HCT116 (cell line): ENCODE measurements around the gene C20orf204. TPM values are rescaled to one million over a fixed set of nuclear protein-coding genes. Genes with fewer than 3 reads are reported as not detected.

Experiments
- ATAC-seq: fragments of 200-7000 bp; cut with Tn5 transposase; 2 replicates; pipeline ENCODE4 v1.9.1; 2020; ENCODE audit warnings: mild to moderate bottlenecking, moderate library complexity
- BruUV-seq: library from RNA; stranded (reverse); fragments of 400-500 nt; replicated peaks from 2 replicates; lab custom pipeline; 2021; lab: Mats Ljungman, UMichigan
- CTCF ChIA-PET: fragments of 300-600 bp; sonication (Branson Sonifier 250); formaldehyde crosslinking; loops from one replicate; lab custom pipeline; 2021; ENCODE audit warnings: antibody characterized with exemption; lab: Charles Lee
- POLR2A ChIA-PET: fragments of 300-600, 350-600 bp; sonication (Branson Sonifier 250); formaldehyde crosslinking; loops from one replicate; lab custom pipeline; 2021; ENCODE audit warnings: antibody characterized with exemption; lab: Charles Lee
- RAD21 ChIA-PET, 2 experiments: fragments of 300-600 bp; sonication (Branson Sonifier 250); formaldehyde crosslinking; loops; one replicate each; lab custom pipeline; 2023; ENCODE audit warnings: low total read pairs in 2 of 2; ENCODE audit not compliant: uncharacterized antibody in 2 of 2, unreplicated experiment in 2 of 2, low non-redundant PET in 1 of 2; lab: Charles Lee
- DNase-seq: peaks from one replicate; pipeline ENCODE4 v3.0.0-alpha.2; 2010; ENCODE audit warnings: low read depth, low spot score
- H2AFZ ChIP-seq: fragments of 200-600 bp; shearing (Covaris generic), sonication (generic); 2 replicates; pipeline ENCODE4 v1.6.1; 2017; ENCODE audit warnings: low read depth, mixed run types, mixed read lengths, antibody characterized with exemption, low read length; ENCODE audit not compliant: poor library complexity, severe bottlenecking
- H3K27ac ChIP-seq: 2 replicates; pipeline ENCODE4 v1.5.1; 2012; ENCODE audit warnings: low read depth, low read length
- H3K27me3 ChIP-seq: fragments of 200-600 bp; sonication (generic); 2 replicates; pipeline ENCODE4 v1.6.1; 2016; ENCODE audit warnings: mixed run types, low read length, mixed read lengths; ENCODE audit not compliant: insufficient read depth
- H3K36me3 ChIP-seq, 2 experiments: fragments of 200-500 bp in 1 of 2; fragments of 200-600 bp in 1 of 2; sonication (Bioruptor generic) in 1 of 2; sonication (generic) in 1 of 2; 2 replicates each; pipeline versions ENCODE4 v1.5.1 to v1.6.1; 2014 to 2016; ENCODE audit warnings: low read length in 2 of 2, inconsistent platforms in 1 of 2, mixed read lengths in 1 of 2, mixed run types in 1 of 2; ENCODE audit not compliant: insufficient read depth in 2 of 2, control insufficient read depth in 1 of 2
- H3K4me1 ChIP-seq, 2 experiments: fragments of 200-600 bp in 1 of 2; sonication (generic) in 1 of 2; 2 replicates each; pipeline versions ENCODE4 v1.5.1 to v1.6.1; 2012 to 2017; ENCODE audit warnings: low read length in 2 of 2, inconsistent platforms in 1 of 2, mild to moderate bottlenecking in 1 of 2, mixed read lengths in 1 of 2, mixed run types in 1 of 2, moderate library complexity in 1 of 2; ENCODE audit not compliant: insufficient read depth in 2 of 2, control insufficient read depth in 1 of 2
- H3K4me2 ChIP-seq: fragments of 200-600 bp; sonication (generic); 2 replicates; pipeline ENCODE4 v1.6.1; 2017; ENCODE audit warnings: mixed run types, low read length, mixed read lengths
- H3K4me3 ChIP-seq, 2 experiments: fragments of 200-600 bp in 1 of 2; sonication (generic) in 1 of 2; replicated peaks in 1 of 2; 2 replicates each; pipeline ENCODE4 v1.5.1; 2011 to 2016; ENCODE audit warnings: low read length in 2 of 2, control low read depth in 1 of 2, low read depth in 1 of 2, mild to moderate bottlenecking in 1 of 2, mixed read lengths in 1 of 2, mixed run types in 1 of 2
- H3K79me2 ChIP-seq: fragments of 200-600 bp; sonication (generic); 2 replicates; pipeline ENCODE4 v1.6.1; 2017; ENCODE audit warnings: mild to moderate bottlenecking, mixed run types, low read length, moderate library complexity, mixed read lengths; ENCODE audit not compliant: insufficient read depth
- H3K9ac ChIP-seq: fragments of 200-600 bp; sonication (generic); 2 replicates; pipeline ENCODE4 v1.6.1; 2016; ENCODE audit warnings: low read length, mixed read lengths
- H3K9me2 ChIP-seq: fragments of 200-600 bp; sonication (generic), shearing (Covaris generic); 2 replicates; pipeline ENCODE4 v1.6.1; 2017; ENCODE audit warnings: mixed run types, mild to moderate bottlenecking, moderate library complexity; ENCODE audit not compliant: insufficient read depth
- H3K9me3 ChIP-seq, 2 experiments: fragments of 200-500 bp in 1 of 2; fragments of 200-600 bp in 1 of 2; sonication (Bioruptor generic) in 1 of 2; sonication (generic) in 1 of 2; 2 replicates each; pipeline ENCODE4 v1.6.1; 2014 to 2017; ENCODE audit warnings: low read length in 2 of 2, mixed read lengths in 2 of 2, inconsistent platforms in 1 of 2, low read depth in 1 of 2, mild to moderate bottlenecking in 1 of 2, mixed run types in 1 of 2, moderate library complexity in 1 of 2; ENCODE audit not compliant: control insufficient read depth in 1 of 2, insufficient read depth in 1 of 2
- H4K20me1 ChIP-seq: fragments of 200-600 bp; sonication (generic), shearing (Covaris generic); 2 replicates; pipeline ENCODE4 v1.6.1; 2017; ENCODE audit warnings: mixed run types, mild to moderate bottlenecking, moderate library complexity; ENCODE audit not compliant: insufficient read depth
- CBX3 ChIP-seq: IDR thresholded peaks from 2 replicates; pipeline ENCODE4 v1.6.1; 2012; ENCODE audit warnings: low read depth
- FOSL1 ChIP-seq: IDR thresholded peaks from 2 replicates; pipeline ENCODE4 v1.6.1; 2012; ENCODE audit warnings: low read depth
- JUND ChIP-seq: IDR thresholded peaks from 2 replicates; pipeline ENCODE4 v1.6.1; 2012
- POLR2A ChIP-seq: IDR thresholded peaks from 2 replicates; pipeline ENCODE4 v1.7.0; 2011; ENCODE audit warnings: borderline replicate concordance; ENCODE audit not compliant: insufficient read depth, insufficient read length; ENCODE audit errors: extremely low read depth
- POLR2AphosphoS5 ChIP-seq: IDR thresholded peaks from 2 replicates; pipeline ENCODE4 v1.6.1; 2011; ENCODE audit warnings: mild to moderate bottlenecking, low read depth, low read length, moderate library complexity
- SIN3A ChIP-seq: IDR thresholded peaks from 2 replicates; pipeline ENCODE4 v1.6.1; 2012; ENCODE audit warnings: low read depth
- TCF7L2 ChIP-seq: IDR thresholded peaks from 2 replicates; pipeline ENCODE4 v1.7.0; 2011; ENCODE audit warnings: borderline replicate concordance, inconsistent platforms; ENCODE audit not compliant: insufficient read depth, insufficient read length; ENCODE audit errors: extremely low read depth
- ZBTB33 ChIP-seq: IDR thresholded peaks from 2 replicates; pipeline ENCODE4 v1.6.1; 2011; ENCODE audit warnings: mild to moderate bottlenecking, low read length, moderate library complexity; ENCODE audit not compliant: insufficient replicate concordance; ENCODE audit errors: extremely low read depth
- intact Hi-C: fragments of 100-400 bp; cut with micrococcal nuclease; formaldehyde crosslinking; loops from 2 replicates; pipeline ENCODE4 v1.10.0; 2022
- total RNA-seq: library from RNA; stranded (reverse); gene quantifications from one replicate; pipeline ENCODE4 v1.2.1, GENCODE V29; 2021; ENCODE audit not compliant: unreplicated experiment
- TF ChIP-seq, protein P1 (sequence below), 3 experiments: fragments of 200-600 bp in 1 of 3; sonication (generic) in 1 of 3; IDR thresholded peaks in 2 of 3; conservative IDR thresholded peaks in 1 of 3; 2 replicates each; pipeline ENCODE4 v1.5.1; 2012 to 2017; ENCODE audit warnings: low read depth in 2 of 3, low read length in 2 of 3, antibody characterized with exemption in 1 of 3, borderline replicate concordance in 1 of 3, control low read depth in 1 of 3, mild to moderate bottlenecking in 1 of 3, mixed read lengths in 1 of 3, mixed run types in 1 of 3, moderate library complexity in 1 of 3; ENCODE audit not compliant: insufficient read depth in 1 of 3

The C20orf204 gene
- total RNA-seq, 1 experiment from 2014 or later = 2.5 TPM

DNA sequence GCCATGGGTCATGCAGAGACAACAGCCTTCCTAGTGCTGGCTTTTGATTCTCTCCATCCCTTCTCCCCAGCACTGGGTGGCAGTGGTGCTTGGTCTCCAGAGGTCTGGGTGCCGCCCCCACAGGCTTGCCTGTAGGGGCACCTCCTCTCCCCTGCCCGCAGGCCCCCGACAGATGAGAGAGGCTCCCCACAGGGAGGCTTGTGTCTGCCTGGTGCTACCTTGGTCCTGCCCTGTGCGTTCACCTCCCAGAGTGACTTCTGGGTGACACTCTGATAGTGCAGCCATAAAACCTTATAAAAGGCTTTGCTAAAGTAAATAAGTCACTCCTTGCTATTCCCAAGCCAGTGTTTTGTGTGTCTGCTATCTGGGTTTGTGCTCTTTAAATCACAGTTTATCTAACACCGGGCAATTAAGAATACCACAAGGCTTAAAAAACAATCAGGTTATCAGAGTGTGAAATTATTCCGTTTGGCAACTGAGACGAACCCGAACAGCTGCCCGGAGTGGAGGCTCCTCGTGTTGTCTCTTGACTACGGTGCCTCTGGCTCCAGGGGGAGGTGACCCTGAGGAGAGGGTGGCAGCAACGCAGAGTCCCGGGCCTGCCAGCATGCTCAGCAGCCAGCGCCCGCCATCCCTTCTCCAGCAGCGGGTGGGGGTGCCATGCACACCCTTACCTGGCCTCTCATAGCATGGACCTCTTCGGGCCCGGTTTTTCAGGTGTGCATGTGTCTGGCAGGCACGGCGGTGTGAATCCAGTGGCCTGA, 5.4 kb upstream of the C20orf204 start:
- no peak overlapping the region for H3K9ac ChIP-seq
- ChIA-PET POLR2A (no interaction called here), RAD21 (no interaction called here), CTCF (no interaction called here)
- H3K27me3 ChIP-seq = no peaks in the 10 kb centered on the region
- ATAC-seq (no peak), DNase-seq (no peak)
- peaks cover 9 to 13% of the 10 kb centered on the region in 2 experiments; a peak in 3 of 4 replicates for H3K36me3 ChIP-seq
- intact Hi-C loops = no loop called here
- TF ChIP-seq TCF7L2 (no peak), JUND (no peak), CBX3 (no peak), POLR2AphosphoS5 (no peak), FOSL1 (no peak), ZBTB33 (no peak), POLR2A (no peak), SIN3A (no peak)
- TF ChIP-seq, protein P1, sequence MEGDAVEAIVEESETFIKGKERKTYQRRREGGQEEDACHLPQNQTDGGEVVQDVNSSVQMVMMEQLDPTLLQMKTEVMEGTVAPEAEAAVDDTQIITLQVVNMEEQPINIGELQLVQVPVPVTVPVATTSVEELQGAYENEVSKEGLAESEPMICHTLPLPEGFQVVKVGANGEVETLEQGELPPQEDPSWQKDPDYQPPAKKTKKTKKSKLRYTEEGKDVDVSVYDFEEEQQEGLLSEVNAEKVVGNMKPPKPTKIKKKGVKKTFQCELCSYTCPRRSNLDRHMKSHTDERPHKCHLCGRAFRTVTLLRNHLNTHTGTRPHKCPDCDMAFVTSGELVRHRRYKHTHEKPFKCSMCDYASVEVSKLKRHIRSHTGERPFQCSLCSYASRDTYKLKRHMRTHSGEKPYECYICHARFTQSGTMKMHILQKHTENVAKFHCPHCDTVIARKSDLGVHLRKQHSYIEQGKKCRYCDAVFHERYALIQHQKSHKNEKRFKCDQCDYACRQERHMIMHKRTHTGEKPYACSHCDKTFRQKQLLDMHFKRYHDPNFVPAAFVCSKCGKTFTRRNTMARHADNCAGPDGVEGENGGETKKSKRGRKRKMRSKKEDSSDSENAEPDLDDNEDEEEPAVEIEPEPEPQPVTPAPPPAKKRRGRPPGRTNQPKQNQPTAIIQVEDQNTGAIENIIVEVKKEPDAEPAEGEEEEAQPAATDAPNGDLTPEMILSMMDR (IDR thresholded peaks at IDR 0.05 in 2 of 3, conservative IDR thresholded peaks at IDR 0.05 in 1 of 3; ENCODE audit: borderline replicate concordance in 1 of 3, insufficient read depth in 1 of 3, low read depth in 2 of 3, low read length in 2 of 3) = no peak
- H2AFZ ChIP-seq = no peak overlapping the region
- no peak overlapping the region for H3K27ac ChIP-seq
- no peak overlapping the region for H3K4me2 ChIP-seq
- no peaks in the 10 kb centered on the region for H4K20me1 ChIP-seq
- no peaks in the 10 kb centered on the region for H3K4me1 ChIP-seq
- no peak overlapping the region for H3K4me3 ChIP-seq
- H3K9me2 ChIP-seq = no peaks in the 10 kb centered on the region
- BruUV-seq = no TSS peak
- H3K9me3 ChIP-seq = no peaks in the 10 kb centered on the region
- H3K79me2 ChIP-seq = no peaks in the 10 kb centered on the region
